GM10266 (cell line): Measurements from ENCODE around the gene SH3BP4.

ENCODE experiments used
- DNase-seq: peaks from one replicate; pipeline ENCODE4 v3.0.0; 2012; ENCODE audit errors: extremely low spot score
- CTCF ChIP-seq: IDR thresholded peaks from 2 replicates; pipeline ENCODE4 v1.5.1; 2012; ENCODE audit warnings: mild to moderate bottlenecking, low read depth; ENCODE audit not compliant: control insufficient read depth, insufficient read depth; ENCODE audit errors: missing control alignments

The SH3BP4 gene

GRCh38 chr2:234958746-234959395 is 7.1 kb downstream of the SH3BP4 start:
- no peak for DNase-seq
- TF ChIP-seq CTCF = no peak

- TF ChIP-seq CTCF = no peak
- no peak for DNase-seq
These were observed 8.6 kb downstream of the SH3BP4 start for GRCh38 chr2:234960175-234961088.

GRCh38 chr2:234961784-234962183 is 10.0 kb downstream of the SH3BP4 start:
- TF ChIP-seq CTCF = no peak
- DNase-seq = no peak

GRCh38 chr2:234963773-234964615 is 12.2 kb downstream of the SH3BP4 start:
- no peak for DNase-seq
- no peak for TF ChIP-seq CTCF

- TF ChIP-seq CTCF = no peak
- DNase-seq = no peak
These were observed 13.0 kb downstream of the SH3BP4 start for GRCh38 chr2:234964631-234965461.

- TF ChIP-seq CTCF = no peak
- no peak for DNase-seq
These were observed 14.5 kb downstream of the SH3BP4 start for GRCh38 chr2:234966340-234966739.
